Thyroid gland (tissue), 4 donors: ENCODE measurements around the gene NUDCD3.

Experiments used
- POLR2A ChIP-seq, 2 donors: fragments of 450-650 bp; IDR thresholded peaks; one replicate each; pipeline ENCODE4 v1.6.1; 2017; ENCODE audit warnings: antibody characterized with exemption in 2 of 2, mild to moderate bottlenecking in 2 of 2, moderate library complexity in 1 of 2
- TF ChIP-seq, protein P1 (sequence below), 6 experiments: fragments of 200-600 bp in 3 of 6; fragments of 450-650 bp in 3 of 6; sonication (generic) in 3 of 6; IDR thresholded peaks; one replicate each; pipeline ENCODE4 v1.5.1; 2016 to 2019; ENCODE audit warnings: antibody characterized with exemption in 6 of 6, mild to moderate bottlenecking in 2 of 6, inconsistent platforms in 1 of 6, moderate library complexity in 1 of 6

DNA sequence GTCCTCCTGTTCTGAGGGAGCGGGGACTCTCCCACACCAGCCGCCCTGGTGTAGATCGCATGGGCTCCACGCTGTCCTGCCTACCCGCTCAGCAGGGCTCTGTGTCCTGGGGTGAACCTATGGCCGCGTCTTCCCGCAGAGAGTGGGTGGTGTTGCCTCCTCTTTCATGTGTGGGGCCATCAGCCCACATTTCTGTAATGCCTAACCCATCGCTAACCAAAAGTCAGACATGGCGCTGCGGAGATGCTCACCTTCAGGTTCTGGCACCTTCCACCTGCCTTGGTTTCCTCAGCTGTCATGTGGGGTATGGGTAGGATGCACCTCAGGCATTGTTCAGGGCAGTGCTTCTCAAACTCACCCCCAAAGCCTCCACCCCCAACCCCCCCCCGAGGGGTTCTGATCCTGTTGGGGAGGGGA is 114.5 kb downstream of the NUDCD3 start:
- TF ChIP-seq POLR2A (IDR thresholded peaks at IDR 0.05) = no peak
- TF ChIP-seq, protein P1, sequence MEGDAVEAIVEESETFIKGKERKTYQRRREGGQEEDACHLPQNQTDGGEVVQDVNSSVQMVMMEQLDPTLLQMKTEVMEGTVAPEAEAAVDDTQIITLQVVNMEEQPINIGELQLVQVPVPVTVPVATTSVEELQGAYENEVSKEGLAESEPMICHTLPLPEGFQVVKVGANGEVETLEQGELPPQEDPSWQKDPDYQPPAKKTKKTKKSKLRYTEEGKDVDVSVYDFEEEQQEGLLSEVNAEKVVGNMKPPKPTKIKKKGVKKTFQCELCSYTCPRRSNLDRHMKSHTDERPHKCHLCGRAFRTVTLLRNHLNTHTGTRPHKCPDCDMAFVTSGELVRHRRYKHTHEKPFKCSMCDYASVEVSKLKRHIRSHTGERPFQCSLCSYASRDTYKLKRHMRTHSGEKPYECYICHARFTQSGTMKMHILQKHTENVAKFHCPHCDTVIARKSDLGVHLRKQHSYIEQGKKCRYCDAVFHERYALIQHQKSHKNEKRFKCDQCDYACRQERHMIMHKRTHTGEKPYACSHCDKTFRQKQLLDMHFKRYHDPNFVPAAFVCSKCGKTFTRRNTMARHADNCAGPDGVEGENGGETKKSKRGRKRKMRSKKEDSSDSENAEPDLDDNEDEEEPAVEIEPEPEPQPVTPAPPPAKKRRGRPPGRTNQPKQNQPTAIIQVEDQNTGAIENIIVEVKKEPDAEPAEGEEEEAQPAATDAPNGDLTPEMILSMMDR (IDR thresholded peaks at IDR 0.05) = no peak
